Smooth muscle cell (in vitro differentiated cells): ENCODE measurements around the gene CALHM5. TPM values are rescaled to one million over a fixed set of nuclear protein-coding genes. Genes with fewer than 3 reads are reported as not detected.

ENCODE experiments used
- DNase-seq: peaks from one replicate; lab custom pipeline; 2025; ENCODE audit not compliant: unreplicated experiment; lab: John Stamatoyannopoulos, UW
- H2AFZ ChIP-seq: fragments of 200-600 bp; sonication (generic); 2 replicates; pipeline ENCODE4 v1.6.0; 2016; ENCODE audit warnings: antibody characterized with exemption, low read depth, mild to moderate bottlenecking
- H3F3A ChIP-seq: fragments of 200-600 bp; sonication (generic); 2 replicates; pipeline ENCODE4 v1.6.0; 2017; ENCODE audit warnings: antibody characterized with exemption, low read depth
- H3K27ac ChIP-seq: fragments of 200-600 bp; sonication (generic); 2 replicates; pipeline ENCODE4 v1.5.1; 2016; ENCODE audit warnings: low read depth, mild to moderate bottlenecking
- H3K27me3 ChIP-seq: fragments of 200-600 bp; sonication (generic); 2 replicates; pipeline ENCODE4 v1.6.1; 2016; ENCODE audit warnings: low read depth, mild to moderate bottlenecking
- H3K36me3 ChIP-seq: fragments of 200-600 bp; sonication (generic); 2 replicates; pipeline ENCODE4 v1.5.1; 2016; ENCODE audit warnings: low read depth
- H3K4me1 ChIP-seq: fragments of 200-600 bp; sonication (generic); 2 replicates; pipeline ENCODE4 v1.5.1; 2016; ENCODE audit warnings: low read depth
- H3K4me2 ChIP-seq: fragments of 200-600 bp; sonication (generic); 2 replicates; pipeline ENCODE4 v1.6.0; 2016; ENCODE audit warnings: mild to moderate bottlenecking
- H3K4me3 ChIP-seq: fragments of 200-600 bp; sonication (generic); 2 replicates; pipeline ENCODE4 v1.5.1; 2016; ENCODE audit warnings: mild to moderate bottlenecking
- H3K79me2 ChIP-seq: fragments of 200-600 bp; sonication (generic); 2 replicates; pipeline ENCODE4 v1.6.0; 2016; ENCODE audit warnings: low read depth, mild to moderate bottlenecking
- H3K9ac ChIP-seq: fragments of 200-600 bp; sonication (generic); 2 replicates; pipeline ENCODE4 v1.6.0; 2016; ENCODE audit warnings: low read depth
- H3K9me3 ChIP-seq: fragments of 200-600 bp; sonication (generic); replicated peaks from 2 replicates; pipeline ENCODE4 v1.5.1; 2016; ENCODE audit warnings: low read depth
- H4K20me1 ChIP-seq: fragments of 200-600 bp; sonication (generic); 2 replicates; pipeline ENCODE4 v1.6.0; 2016; ENCODE audit warnings: low read depth
- CTCF ChIP-seq: fragments of 200-600 bp; sonication (generic); IDR thresholded peaks from 2 replicates; pipeline ENCODE4 v1.5.1; 2017; ENCODE audit warnings: borderline replicate concordance, mild to moderate bottlenecking, antibody characterized with exemption; ENCODE audit not compliant: insufficient read depth, poor library complexity, severe bottlenecking
- WGBS: methylation state at CpG from one replicate; pipeline ENCODE4 v1.1.7; 2016; ENCODE audit warnings: low lambda C conversion rate; 5-methylcytosine and 5-hydroxymethylcytosine counted together
- polyA plus RNA-seq: library from polyadenylated mRNA; unstranded; fragments of >200 nt; fragmentation: Nextera tagmentation; extraction: Ambion mirVana; gene quantifications from 2 replicates; pipeline ENCODE4 v1.2.1, GENCODE V29; 2016
- total RNA-seq: library from RNA; depleted of rRNA; stranded (reverse); fragments of >200 nt; gene quantifications from 2 replicates; pipeline ENCODE4 v1.2.3, GENCODE V29; 2014

CALHM5 gene
- total and polyA plus RNA-seq, 2 experiments from 2014 or later = 1.9 to 3.9 TPM

GRCh38 chr6:116531675-116532570, 20.5 kb downstream of the CALHM5 start:
- Histone ChIP-seq H3K9ac (no peak overlapping the region), H3K27ac (no peak overlapping the region), H3K79me2 (no peaks in the 10 kb centered on the region), H3K36me3 (no peaks in the 10 kb centered on the region), H3K9me3 (no peaks in the 10 kb centered on the region), H3K4me1 (peaks cover 20% of the 10 kb centered on the region), H3F3A (no peaks in the 10 kb centered on the region), H4K20me1 (no peaks in the 10 kb centered on the region), H3K4me3 (no peak overlapping the region), H3K4me2 (no peak overlapping the region), H2AFZ (peak overlapping the region; percentile 57), H3K27me3 (no peaks in the 10 kb centered on the region)
- peak; percentile 79 for TF ChIP-seq CTCF
- 84% methylated on average over 12 of the region's 12 CpGs for WGBS
- no peak for DNase-seq

GRCh38 chr6:116533233-116533957, 22.0 kb downstream of the CALHM5 start:
- H3K27ac ChIP-seq = no peak overlapping the region
- DNase-seq = no peak
- no peaks in the 10 kb centered on the region for H3K9me3 ChIP-seq
- H3K79me2 ChIP-seq = no peaks in the 10 kb centered on the region
- no peak overlapping the region for H3K4me2 ChIP-seq
- H3K4me1 ChIP-seq = peaks cover 19% of the 10 kb centered on the region
- H3K9ac ChIP-seq = no peak overlapping the region
- no peaks in the 10 kb centered on the region for H4K20me1 ChIP-seq
- no peak overlapping the region for H3K4me3 ChIP-seq
- H2AFZ ChIP-seq = peak overlapping the region; percentile 57
- no peaks in the 10 kb centered on the region for H3F3A ChIP-seq
- no peaks in the 10 kb centered on the region for H3K27me3 ChIP-seq
- no peaks in the 10 kb centered on the region for H3K36me3 ChIP-seq
- TF ChIP-seq CTCF = no peak
- WGBS = 60% methylated on average over 9 of the region's 9 CpGs

GRCh38 chr6:116535109-116535508, 23.7 kb downstream of the CALHM5 start:
- H4K20me1 ChIP-seq = no peaks in the 10 kb centered on the region
- H3K4me1 ChIP-seq = peaks cover 14% of the 10 kb centered on the region
- DNase-seq = no peak
- TF ChIP-seq CTCF = no peak
- no peak overlapping the region for H3K9ac ChIP-seq
- no peak overlapping the region for H3K4me3 ChIP-seq
- H3K27ac ChIP-seq = no peak overlapping the region
- peak overlapping the region; percentile 19 for H2AFZ ChIP-seq
- H3K4me2 ChIP-seq = no peak overlapping the region
- H3F3A ChIP-seq = no peaks in the 10 kb centered on the region
- no peaks in the 10 kb centered on the region for H3K79me2 ChIP-seq
- no peaks in the 10 kb centered on the region for H3K36me3 ChIP-seq
- H3K27me3 ChIP-seq = no peaks in the 10 kb centered on the region
- no peaks in the 10 kb centered on the region for H3K9me3 ChIP-seq
